ENCODE data around the gene PXYLP1.

The PXYLP1 gene

GRCh38 chr3:141336672-141337522, 105.3 kb downstream of the PXYLP1 start:
- Histone ChIP-seq H3K4ac (ENCODE audit: low read depth, low read length) (no peak overlapping the region), H2BK5ac (ENCODE audit: low read depth, low read length, poor library complexity) (no peak overlapping the region), H3K27ac (ENCODE audit: low read depth, low read length) (no peak overlapping the region), H3K36me3 (ENCODE audit: control insufficient read depth in 1 of 2, insufficient read depth in 2 of 2, low read length in 2 of 2) (no peaks in the 10 kb centered on the region), H3K79me2 (ENCODE audit: control insufficient read depth, insufficient read depth, low read length, poor library complexity) (no peaks in the 10 kb centered on the region), H4K91ac (ENCODE audit: low read depth, low read length) (no peak overlapping the region), H2BK120ac (ENCODE audit: insufficient read depth, low read length, poor library complexity) (no peak overlapping the region), H3K4me1 (ENCODE audit: control insufficient read depth in 1 of 2, insufficient read depth in 2 of 2, low read length in 2 of 2) (peaks cover 2 to 4% of the 10 kb centered on the region in 2 experiments), H4K12ac (ENCODE audit: low read depth, low read length) (no peak overlapping the region), H3K23ac (ENCODE audit: low read length) (no peak overlapping the region), H3K79me1 (ENCODE audit: low read length) (peaks cover 3% of the 10 kb centered on the region), H3K4me2 (ENCODE audit: low read length) (no peak overlapping the region), H3K9ac (ENCODE audit: low read length) (no peak overlapping the region), H3K14ac (ENCODE audit: low read length) (no peak overlapping the region), H2AFZ (ENCODE audit: insufficient read depth, low read length, poor library complexity) (no peak overlapping the region), H3K18ac (ENCODE audit: low read length) (no peak overlapping the region), H2BK12ac (ENCODE audit: low read length) (no peak overlapping the region), H3K9me3 (ENCODE audit: insufficient read depth, low read depth, low read length) (no peaks in the 10 kb centered on the region), H2AK5ac (ENCODE audit: low read length) (no peak overlapping the region), H3K27me3 (ENCODE audit: insufficient read depth, low read length) (no peaks in the 10 kb centered on the region), H4K8ac (ENCODE audit: low read depth, low read length) (no peak overlapping the region), H3K4me3 (ENCODE audit: low read depth, low read length) (no peak overlapping the region)
- DNase-seq = peak in 1 of 2 donors; percentile 27
- no CpG with 5 or more reads among the region's 12 CpGs for WGBS (ENCODE audit: extremely low coverage, insufficient coverage, insufficient read length)

- Histone ChIP-seq H2AFZ (ENCODE audit: insufficient read depth, low read length, poor library complexity) (no peak overlapping the region), H2BK12ac (ENCODE audit: low read length) (no peak overlapping the region), H2AK5ac (ENCODE audit: low read length) (no peak overlapping the region), H3K36me3 (ENCODE audit: control insufficient read depth in 1 of 2, insufficient read depth in 2 of 2, low read length in 2 of 2) (no peaks in the 10 kb centered on the region), H2BK5ac (ENCODE audit: low read depth, low read length, poor library complexity) (no peak overlapping the region), H3K14ac (ENCODE audit: low read length) (no peak overlapping the region), H3K4me3 (ENCODE audit: low read depth, low read length) (no peak overlapping the region), H3K18ac (ENCODE audit: low read length) (no peak overlapping the region), H4K12ac (ENCODE audit: low read depth, low read length) (no peak overlapping the region), H3K4me1 (ENCODE audit: control insufficient read depth in 1 of 2, insufficient read depth in 2 of 2, low read length in 2 of 2) (peaks cover 2% of the 10 kb centered on the region in 2 experiments), H3K9ac (ENCODE audit: low read length) (no peak overlapping the region), H3K9me3 (ENCODE audit: insufficient read depth, low read depth, low read length) (no peaks in the 10 kb centered on the region), H4K91ac (ENCODE audit: low read depth, low read length) (no peak overlapping the region), H2BK120ac (ENCODE audit: insufficient read depth, low read length, poor library complexity) (no peak overlapping the region), H3K79me2 (ENCODE audit: control insufficient read depth, insufficient read depth, low read length, poor library complexity) (no peaks in the 10 kb centered on the region), H4K8ac (ENCODE audit: low read depth, low read length) (no peak overlapping the region), H3K4ac (ENCODE audit: low read depth, low read length) (no peak overlapping the region), H3K27ac (ENCODE audit: low read depth, low read length) (no peak overlapping the region), H3K27me3 (ENCODE audit: insufficient read depth, low read length) (no peaks in the 10 kb centered on the region), H3K4me2 (ENCODE audit: low read length) (no peak overlapping the region), H3K23ac (ENCODE audit: low read length) (no peak overlapping the region), H3K79me1 (ENCODE audit: low read length) (peaks cover 3% of the 10 kb centered on the region)
- no CpG with 5 or more reads among the region's 1 CpG for WGBS (ENCODE audit: extremely low coverage, insufficient coverage, insufficient read length)
- DNase-seq = no peak
Measured at GRCh38 chr3:141337523-141337854, 105.9 kb downstream of the PXYLP1 start.

DNA sequence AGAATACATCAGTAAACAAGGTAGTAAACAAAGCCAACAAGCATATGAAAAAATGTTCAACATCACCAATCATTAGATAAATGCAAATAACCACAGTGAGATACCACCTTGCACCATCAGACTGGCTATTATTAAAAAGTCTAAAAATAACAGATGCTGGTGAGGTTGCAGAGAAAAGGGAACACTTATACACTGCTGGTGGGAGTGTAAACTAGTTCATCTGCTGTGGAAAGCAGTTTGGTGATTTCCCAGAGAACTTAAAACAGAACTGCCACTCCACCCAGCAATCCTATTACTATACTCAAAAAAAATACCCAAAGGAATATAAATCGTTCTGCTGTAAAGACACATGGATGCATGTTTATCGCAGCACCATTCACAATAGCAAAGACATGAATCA, 106.4 kb downstream of the PXYLP1 start:
- Histone ChIP-seq H4K91ac (ENCODE audit: low read depth, low read length) (no peak overlapping the region), H3K79me1 (ENCODE audit: low read length) (peaks cover 3% of the 10 kb centered on the region), H3K9me3 (ENCODE audit: insufficient read depth, low read depth, low read length) (no peaks in the 10 kb centered on the region), H2AK5ac (ENCODE audit: low read length) (no peak overlapping the region), H2BK5ac (ENCODE audit: low read depth, low read length, poor library complexity) (no peak overlapping the region), H3K23ac (ENCODE audit: low read length) (no peak overlapping the region), H4K8ac (ENCODE audit: low read depth, low read length) (no peak overlapping the region), H2BK12ac (ENCODE audit: low read length) (no peak overlapping the region), H3K27ac (ENCODE audit: low read depth, low read length) (no peak overlapping the region), H3K4me2 (ENCODE audit: low read length) (no peak overlapping the region), H2BK120ac (ENCODE audit: insufficient read depth, low read length, poor library complexity) (no peak overlapping the region), H3K18ac (ENCODE audit: low read length) (no peak overlapping the region), H3K36me3 (ENCODE audit: control insufficient read depth in 1 of 2, insufficient read depth in 2 of 2, low read length in 2 of 2) (no peaks in the 10 kb centered on the region), H2AFZ (ENCODE audit: insufficient read depth, low read length, poor library complexity) (no peak overlapping the region), H3K27me3 (ENCODE audit: insufficient read depth, low read length) (no peaks in the 10 kb centered on the region), H4K12ac (ENCODE audit: low read depth, low read length) (no peak overlapping the region), H3K79me2 (ENCODE audit: control insufficient read depth, insufficient read depth, low read length, poor library complexity) (no peaks in the 10 kb centered on the region), H3K4me3 (ENCODE audit: low read depth, low read length) (no peak overlapping the region), H3K14ac (ENCODE audit: low read length) (no peak overlapping the region), H3K4ac (ENCODE audit: low read depth, low read length) (no peak overlapping the region), H3K9ac (ENCODE audit: low read length) (no peak overlapping the region), H3K4me1 (ENCODE audit: control insufficient read depth in 1 of 2, insufficient read depth in 2 of 2, low read length in 2 of 2) (peaks cover under 1 to 2% of the 10 kb centered on the region in 2 experiments)
- no peak for DNase-seq
- no CpG with 5 or more reads among the region's 2 CpGs for WGBS (ENCODE audit: extremely low coverage, insufficient coverage, insufficient read length)

- H3K79me1 ChIP-seq (ENCODE audit: low read length) = no peaks in the 10 kb centered on the region
- H4K8ac ChIP-seq (ENCODE audit: low read depth, low read length) = no peak overlapping the region
- no peak overlapping the region for H2BK120ac ChIP-seq (ENCODE audit: insufficient read depth, low read length, poor library complexity)
- no peak overlapping the region for H3K14ac ChIP-seq (ENCODE audit: low read length)
- no peak for DNase-seq
- H3K9ac ChIP-seq (ENCODE audit: low read length) = no peak overlapping the region
- H3K9me3 ChIP-seq (ENCODE audit: insufficient read depth, low read depth, low read length) = no peaks in the 10 kb centered on the region
- no peak overlapping the region for H3K4ac ChIP-seq (ENCODE audit: low read depth, low read length)
- no peak overlapping the region for H3K18ac ChIP-seq (ENCODE audit: low read length)
- no peak overlapping the region for H3K23ac ChIP-seq (ENCODE audit: low read length)
- no peak overlapping the region for H4K91ac ChIP-seq (ENCODE audit: low read depth, low read length)
- H3K4me3 ChIP-seq (ENCODE audit: low read depth, low read length) = no peak overlapping the region
- no peak overlapping the region for H4K12ac ChIP-seq (ENCODE audit: low read depth, low read length)
- no peak overlapping the region for H2AK5ac ChIP-seq (ENCODE audit: low read length)
- H2BK12ac ChIP-seq (ENCODE audit: low read length) = no peak overlapping the region
- H2AFZ ChIP-seq (ENCODE audit: insufficient read depth, low read length, poor library complexity) = no peak overlapping the region
- H3K4me1 ChIP-seq (ENCODE audit: control insufficient read depth in 1 of 2, insufficient read depth in 2 of 2, low read length in 2 of 2) = no peaks in the 10 kb centered on the region
- no peak overlapping the region for H3K27ac ChIP-seq (ENCODE audit: low read depth, low read length)
- no peaks in the 10 kb centered on the region for H3K36me3 ChIP-seq (ENCODE audit: control insufficient read depth in 1 of 2, insufficient read depth in 2 of 2, low read length in 2 of 2)
- no peak overlapping the region for H2BK5ac ChIP-seq (ENCODE audit: low read depth, low read length, poor library complexity)
- no peaks in the 10 kb centered on the region for H3K27me3 ChIP-seq (ENCODE audit: insufficient read depth, low read length)
- H3K4me2 ChIP-seq (ENCODE audit: low read length) = no peak overlapping the region
- H3K79me2 ChIP-seq (ENCODE audit: control insufficient read depth, insufficient read depth, low read length, poor library complexity) = no peaks in the 10 kb centered on the region
Measured at GRCh38 chr3:141338881-141339280, 107.3 kb downstream of the PXYLP1 start.

Measured in trophoblast cell (in vitro differentiated cells and primary cell).